HEK293 (cell line): ENCODE measurements around the gene CSMD2.

Source experiments
- CTCF ChIA-PET: fragments of 350-600 bp; formaldehyde crosslinking; extraction: SDS; loops from one replicate; lab custom pipeline; 2021; ENCODE audit warnings: antibody characterized with exemption; lab: Yijun Ruan, JAX
- POLR2A ChIA-PET: fragments of 300-600 bp; formaldehyde crosslinking; extraction: SDS; loops from one replicate; lab custom pipeline; 2020; ENCODE audit warnings: antibody characterized with exemption, inconsistent platforms; lab: Yijun Ruan, JAX
- H3K27ac ChIP-seq: fragments of 200-500 bp; sonication (Bioruptor generic); 2 replicates; pipeline ENCODE4 v1.5.1; 2014; ENCODE audit warnings: low read depth, low read length, control low read depth, inconsistent platforms; ENCODE audit errors: extremely low read depth
- H3K36me3 ChIP-seq, 2 experiments: fragments of 200-500 bp in 1 of 2; sonication (Bioruptor generic) in 1 of 2; 1 replicate in 1 of 2; 2 replicates in 1 of 2; pipeline ENCODE4 v1.5.1; 2014 to 2017; ENCODE audit warnings: inconsistent platforms in 2 of 2, low read length in 2 of 2; ENCODE audit not compliant: control insufficient read depth in 2 of 2, insufficient read depth in 1 of 2
- H3K4me1 ChIP-seq: fragments of 200-500 bp; sonication (Bioruptor generic); 2 replicates; pipeline ENCODE4 v1.5.1; 2014; ENCODE audit warnings: mild to moderate bottlenecking, low read length, inconsistent platforms; ENCODE audit not compliant: control insufficient read depth, insufficient read depth
- H3K4me3 ChIP-seq: 2 replicates; pipeline ENCODE4 v1.5.1; 2011; ENCODE audit warnings: low read depth, mild to moderate bottlenecking, control low read depth, low read length, moderate library complexity
- H3K9me3 ChIP-seq: fragments of 200-500 bp; sonication (Bioruptor generic); 2 replicates; pipeline ENCODE4 v1.5.1; 2014; ENCODE audit warnings: low read depth, low read length, inconsistent platforms; ENCODE audit not compliant: control insufficient read depth, insufficient read depth
- GLIS1 ChIP-seq: fragments of 450-650 bp; formaldehyde crosslinking; IDR thresholded peaks from 2 replicates; pipeline ENCODE4 v1.5.1; 2016; ENCODE audit warnings: missing biosample characterization, missing genetic modification characterization
- KLF10 ChIP-seq: fragments of 450-650 bp; IDR thresholded peaks from 2 replicates; pipeline ENCODE4 v1.5.1; 2018; ENCODE audit warnings: missing biosample characterization, mild to moderate bottlenecking, missing genetic modification characterization
- MYNN ChIP-seq: fragments of 450-650 bp; formaldehyde crosslinking; IDR thresholded peaks from 2 replicates; pipeline ENCODE4 v1.5.1; 2016; ENCODE audit warnings: missing biosample characterization, missing genetic modification characterization, borderline replicate concordance
- SCRT1 ChIP-seq: fragments of 450-650 bp; formaldehyde crosslinking; IDR thresholded peaks from 2 replicates; pipeline ENCODE4 v1.5.1; 2016; ENCODE audit warnings: missing biosample characterization, missing genetic modification characterization, borderline replicate concordance
- SP7 ChIP-seq: fragments of 450-650 bp; formaldehyde crosslinking; IDR thresholded peaks from 2 replicates; pipeline ENCODE4 v1.5.1; 2016; ENCODE audit warnings: missing biosample characterization, missing genetic modification characterization
- ZBTB1 ChIP-seq: fragments of 450-650 bp; formaldehyde crosslinking; IDR thresholded peaks from 2 replicates; pipeline ENCODE4 v1.5.1; 2016; ENCODE audit warnings: missing biosample characterization, missing genetic modification characterization
- ZNF16 ChIP-seq: fragments of 450-650 bp; formaldehyde crosslinking; IDR thresholded peaks from 2 replicates; pipeline ENCODE4 v1.5.1; 2016; ENCODE audit warnings: low read depth, missing biosample characterization, missing genetic modification characterization
- ZNF184 ChIP-seq: fragments of 450-650 bp; IDR thresholded peaks from 2 replicates; pipeline ENCODE4 v1.5.1; 2018; ENCODE audit warnings: missing biosample characterization, mild to moderate bottlenecking, missing genetic modification characterization
- ZNF19 ChIP-seq: fragments of 450-650 bp; formaldehyde crosslinking; IDR thresholded peaks from 2 replicates; pipeline ENCODE4; 2016; ENCODE audit warnings: missing biosample characterization, missing genetic modification characterization, low read depth
- ZNF239 ChIP-seq: fragments of 450-650 bp; formaldehyde crosslinking; IDR thresholded peaks from 2 replicates; pipeline ENCODE4 v1.5.1; 2016; ENCODE audit warnings: missing biosample characterization, missing genetic modification characterization
- ZNF391 ChIP-seq: fragments of 450-650 bp; formaldehyde crosslinking; IDR thresholded peaks from 2 replicates; pipeline ENCODE4 v1.5.1; 2016; ENCODE audit warnings: low read depth, missing biosample characterization, missing genetic modification characterization, borderline replicate concordance
- ZNF501 ChIP-seq: fragments of 450-650 bp; formaldehyde crosslinking; IDR thresholded peaks from 2 replicates; pipeline ENCODE4 v1.5.1; 2016; ENCODE audit warnings: missing biosample characterization, missing genetic modification characterization
- ZNF596 ChIP-seq: fragments of 450-650 bp; IDR thresholded peaks from 2 replicates; pipeline ENCODE4 v1.5.0; 2018; ENCODE audit warnings: missing biosample characterization, mild to moderate bottlenecking, missing genetic modification characterization, moderate library complexity
- ZNF677 ChIP-seq: fragments of 450-650 bp; IDR thresholded peaks from 2 replicates; pipeline ENCODE4 v1.5.0; 2018; ENCODE audit warnings: missing biosample characterization, mild to moderate bottlenecking, missing genetic modification characterization, moderate library complexity
- ZNF792 ChIP-seq: fragments of 450-650 bp; formaldehyde crosslinking; IDR thresholded peaks from 2 replicates; pipeline ENCODE4 v1.5.1; 2016; ENCODE audit warnings: missing biosample characterization, missing genetic modification characterization
- TF ChIP-seq, protein P1 (sequence below): fragments of 450-650 bp; formaldehyde crosslinking; IDR thresholded peaks from 2 replicates; pipeline ENCODE4 v1.5.1; 2016; ENCODE audit warnings: missing biosample characterization, missing genetic modification characterization
- TF ChIP-seq, protein P2 (sequence below): fragments of 450-650 bp; formaldehyde crosslinking; IDR thresholded peaks from 2 replicates; pipeline ENCODE4 v1.5.1; 2016; ENCODE audit warnings: missing biosample characterization, missing genetic modification characterization
- TF ChIP-seq, protein P3 (sequence below): fragments of 450-650 bp; formaldehyde crosslinking; IDR thresholded peaks from 2 replicates; pipeline ENCODE4 v1.5.1; 2017; ENCODE audit warnings: missing biosample characterization, missing genetic modification characterization
- TF ChIP-seq, protein P4 (sequence below): fragments of 450-650 bp; formaldehyde crosslinking; IDR thresholded peaks from 2 replicates; pipeline ENCODE4 v1.5.1; 2016; ENCODE audit warnings: missing biosample characterization, missing genetic modification characterization
- TF ChIP-seq, protein P5 (sequence below): fragments of 450-650 bp; formaldehyde crosslinking; IDR thresholded peaks from 2 replicates; pipeline ENCODE4 v1.5.1; 2017; ENCODE audit warnings: missing biosample characterization, missing genetic modification characterization

CSMD2 gene

DNA sequence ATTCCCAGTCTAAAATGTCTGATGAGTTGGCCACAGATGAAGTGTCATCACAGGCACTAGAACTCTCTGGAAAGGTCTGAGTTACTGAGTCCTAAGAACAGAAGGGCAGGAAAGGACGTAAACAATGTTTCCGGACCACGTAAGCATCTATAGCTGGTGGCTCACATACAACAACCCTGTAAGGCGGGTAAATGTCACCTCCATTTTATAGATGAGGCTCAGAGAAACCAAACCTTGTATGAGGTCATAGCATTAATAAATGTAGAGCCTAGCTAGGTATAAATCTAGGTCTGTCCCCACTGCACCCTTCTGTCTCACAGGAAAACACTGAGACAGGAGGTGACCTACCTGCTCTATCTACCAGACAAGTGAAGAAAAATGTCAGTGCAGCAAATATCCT, 86.6 kb downstream of the CSMD2 start:
- H3K27ac ChIP-seq, result no peak overlapping the region
- TF ChIP-seq ZNF184 (no peak), ZNF596 (tag by site-specific recombination) (no peak), ZNF19 (no peak), ZNF677 (tag by site-specific recombination) (no peak), KLF10 (tag by site-specific recombination) (no peak), ZNF501 (tag by site-specific recombination) (no peak), MYNN (tag by site-specific recombination) (no peak), ZNF792 (tag by site-specific recombination) (no peak), SP7 (tag by site-specific recombination) (no peak), ZNF239 (tag by site-specific recombination) (no peak), ZNF391 (tag by site-specific recombination) (no peak), ZBTB1 (tag by site-specific recombination) (no peak), SCRT1 (tag by site-specific recombination) (no peak), ZNF16 (no peak), GLIS1 (tag by site-specific recombination) (no peak)
- TF ChIP-seq, protein P1, sequence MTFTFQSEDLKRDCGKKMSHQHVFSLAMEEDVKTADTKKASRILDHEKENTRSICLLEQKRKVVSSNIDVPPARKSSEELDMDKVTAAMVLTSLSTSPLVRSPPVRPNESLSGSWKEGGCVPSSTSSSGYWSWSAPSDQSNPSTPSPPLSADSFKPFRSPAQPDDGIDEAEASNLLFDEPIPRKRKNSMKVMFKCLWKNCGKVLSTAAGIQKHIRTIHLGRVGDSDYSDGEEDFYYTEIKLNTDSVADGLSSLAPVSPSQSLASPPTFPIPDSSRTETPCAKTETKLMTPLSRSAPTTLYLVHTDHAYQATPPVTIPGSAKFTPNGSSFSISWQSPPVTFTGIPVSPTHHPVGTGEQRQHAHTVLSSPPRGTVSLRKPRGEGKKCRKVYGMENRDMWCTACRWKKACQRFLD (tag by site-specific recombination), result no peak
- TF ChIP-seq, protein P2, sequence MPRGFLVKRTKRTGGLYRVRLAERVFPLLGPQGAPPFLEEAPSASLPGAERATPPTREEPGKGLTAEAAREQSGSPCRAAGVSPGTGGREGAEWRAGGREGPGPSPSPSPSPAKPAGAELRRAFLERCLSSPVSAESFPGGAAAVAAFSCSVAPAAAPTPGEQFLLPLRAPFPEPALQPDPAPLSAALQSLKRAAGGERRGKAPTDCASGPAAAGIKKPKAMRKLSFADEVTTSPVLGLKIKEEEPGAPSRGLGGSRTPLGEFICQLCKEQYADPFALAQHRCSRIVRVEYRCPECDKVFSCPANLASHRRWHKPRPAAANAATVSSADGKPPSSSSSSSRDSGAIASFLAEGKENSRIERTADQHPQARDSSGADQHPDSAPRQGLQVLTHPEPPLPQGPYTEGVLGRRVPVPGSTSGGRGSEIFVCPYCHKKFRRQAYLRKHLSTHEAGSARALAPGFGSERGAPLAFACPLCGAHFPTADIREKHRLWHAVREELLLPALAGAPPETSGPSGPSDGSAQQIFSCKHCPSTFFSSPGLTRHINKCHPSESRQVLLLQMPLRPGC, result no peak
- TF ChIP-seq, protein P3, sequence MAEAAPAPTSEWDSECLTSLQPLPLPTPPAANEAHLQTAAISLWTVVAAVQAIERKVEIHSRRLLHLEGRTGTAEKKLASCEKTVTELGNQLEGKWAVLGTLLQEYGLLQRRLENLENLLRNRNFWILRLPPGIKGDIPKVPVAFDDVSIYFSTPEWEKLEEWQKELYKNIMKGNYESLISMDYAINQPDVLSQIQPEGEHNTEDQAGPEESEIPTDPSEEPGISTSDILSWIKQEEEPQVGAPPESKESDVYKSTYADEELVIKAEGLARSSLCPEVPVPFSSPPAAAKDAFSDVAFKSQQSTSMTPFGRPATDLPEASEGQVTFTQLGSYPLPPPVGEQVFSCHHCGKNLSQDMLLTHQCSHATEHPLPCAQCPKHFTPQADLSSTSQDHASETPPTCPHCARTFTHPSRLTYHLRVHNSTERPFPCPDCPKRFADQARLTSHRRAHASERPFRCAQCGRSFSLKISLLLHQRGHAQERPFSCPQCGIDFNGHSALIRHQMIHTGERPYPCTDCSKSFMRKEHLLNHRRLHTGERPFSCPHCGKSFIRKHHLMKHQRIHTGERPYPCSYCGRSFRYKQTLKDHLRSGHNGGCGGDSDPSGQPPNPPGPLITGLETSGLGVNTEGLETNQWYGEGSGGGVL (tag by site-specific recombination), result no peak
- TF ChIP-seq, protein P4, sequence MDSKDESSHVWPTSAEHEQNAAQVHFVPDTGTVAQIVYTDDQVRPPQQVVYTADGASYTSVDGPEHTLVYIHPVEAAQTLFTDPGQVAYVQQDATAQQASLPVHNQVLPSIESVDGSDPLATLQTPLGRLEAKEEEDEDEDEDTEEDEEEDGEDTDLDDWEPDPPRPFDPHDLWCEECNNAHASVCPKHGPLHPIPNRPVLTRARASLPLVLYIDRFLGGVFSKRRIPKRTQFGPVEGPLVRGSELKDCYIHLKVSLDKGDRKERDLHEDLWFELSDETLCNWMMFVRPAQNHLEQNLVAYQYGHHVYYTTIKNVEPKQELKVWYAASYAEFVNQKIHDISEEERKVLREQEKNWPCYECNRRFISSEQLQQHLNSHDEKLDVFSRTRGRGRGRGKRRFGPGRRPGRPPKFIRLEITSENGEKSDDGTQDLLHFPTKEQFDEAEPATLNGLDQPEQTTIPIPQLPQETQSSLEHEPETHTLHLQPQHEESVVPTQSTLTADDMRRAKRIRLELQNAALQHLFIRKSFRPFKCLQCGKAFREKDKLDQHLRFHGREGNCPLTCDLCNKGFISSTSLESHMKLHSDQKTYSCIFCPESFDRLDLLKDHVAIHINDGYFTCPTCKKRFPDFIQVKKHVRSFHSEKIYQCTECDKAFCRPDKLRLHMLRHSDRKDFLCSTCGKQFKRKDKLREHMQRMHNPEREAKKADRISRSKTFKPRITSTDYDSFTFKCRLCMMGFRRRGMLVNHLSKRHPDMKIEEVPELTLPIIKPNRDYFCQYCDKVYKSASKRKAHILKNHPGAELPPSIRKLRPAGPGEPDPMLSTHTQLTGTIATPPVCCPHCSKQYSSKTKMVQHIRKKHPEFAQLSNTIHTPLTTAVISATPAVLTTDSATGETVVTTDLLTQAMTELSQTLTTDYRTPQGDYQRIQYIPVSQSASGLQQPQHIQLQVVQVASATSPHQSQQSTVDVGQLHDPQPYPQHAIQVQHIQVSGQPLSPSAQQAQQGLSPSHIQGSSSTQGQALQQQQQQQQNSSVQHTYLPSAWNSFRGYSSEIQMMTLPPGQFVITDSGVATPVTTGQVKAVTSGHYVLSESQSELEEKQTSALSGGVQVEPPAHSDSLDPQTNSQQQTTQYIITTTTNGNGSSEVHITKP (tag by site-specific recombination), result no peak
- TF ChIP-seq, protein P5, sequence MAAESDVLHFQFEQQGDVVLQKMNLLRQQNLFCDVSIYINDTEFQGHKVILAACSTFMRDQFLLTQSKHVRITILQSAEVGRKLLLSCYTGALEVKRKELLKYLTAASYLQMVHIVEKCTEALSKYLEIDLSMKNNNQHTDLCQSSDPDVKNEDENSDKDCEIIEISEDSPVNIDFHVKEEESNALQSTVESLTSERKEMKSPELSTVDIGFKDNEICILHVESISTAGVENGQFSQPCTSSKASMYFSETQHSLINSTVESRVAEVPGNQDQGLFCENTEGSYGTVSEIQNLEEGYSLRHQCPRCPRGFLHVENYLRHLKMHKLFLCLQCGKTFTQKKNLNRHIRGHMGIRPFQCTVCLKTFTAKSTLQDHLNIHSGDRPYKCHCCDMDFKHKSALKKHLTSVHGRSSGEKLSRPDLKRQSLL (tag by site-specific recombination), result no peak
- TF ChIP-seq, all 188 proteins: peak for 0
- CTCF ChIA-PET, result interaction anchor here (0.7 kb wide), 1 partner anchor 983 kb away, joined by 4 read pairs; no protein-coding TSS in a partner anchor
- POLR2A ChIA-PET, result no interaction called here
- Histone ChIP-seq H3K9me3 (no peaks in the 10 kb centered on the region), H3K4me3 (no peak overlapping the region), H3K4me1 (no peaks in the 10 kb centered on the region), H3K36me3 (no peaks in the 10 kb centered on the region)
